ENCODE measurements around the gene TMED4. TPM values are rescaled to one million over a fixed set of nuclear protein-coding genes. Genes with fewer than 3 reads are reported as not detected.

Gene TMED4
- polyA plus RNA-seq, 1 donor (not counting 4 experiments of a cell fraction or from before 2014, with no cell fraction given) = 45.8 TPM

DNA sequence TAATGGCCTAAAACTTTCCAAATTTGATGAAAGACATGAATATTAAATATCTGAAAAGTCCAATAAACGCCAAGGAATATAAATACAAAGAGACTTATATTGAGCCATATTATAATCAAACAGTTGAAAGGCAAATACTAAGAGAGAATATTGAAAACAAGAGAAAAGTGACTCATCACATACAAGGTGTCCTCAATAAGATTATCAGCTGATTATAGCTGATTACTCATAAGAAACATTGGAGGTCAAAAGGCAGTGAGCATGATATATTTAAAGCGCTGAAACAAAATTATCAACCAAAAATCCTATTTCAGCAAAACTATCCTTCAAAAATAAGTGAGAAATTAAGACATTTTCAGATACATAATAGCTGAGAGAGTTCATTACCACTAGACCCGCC, 33.1 kb downstream of the TMED4 start:
- no peak overlapping the region for H3K4me2 ChIP-seq (ENCODE audit: control insufficient read depth, extremely low read depth, insufficient read depth, low read depth, low read length)

DNA sequence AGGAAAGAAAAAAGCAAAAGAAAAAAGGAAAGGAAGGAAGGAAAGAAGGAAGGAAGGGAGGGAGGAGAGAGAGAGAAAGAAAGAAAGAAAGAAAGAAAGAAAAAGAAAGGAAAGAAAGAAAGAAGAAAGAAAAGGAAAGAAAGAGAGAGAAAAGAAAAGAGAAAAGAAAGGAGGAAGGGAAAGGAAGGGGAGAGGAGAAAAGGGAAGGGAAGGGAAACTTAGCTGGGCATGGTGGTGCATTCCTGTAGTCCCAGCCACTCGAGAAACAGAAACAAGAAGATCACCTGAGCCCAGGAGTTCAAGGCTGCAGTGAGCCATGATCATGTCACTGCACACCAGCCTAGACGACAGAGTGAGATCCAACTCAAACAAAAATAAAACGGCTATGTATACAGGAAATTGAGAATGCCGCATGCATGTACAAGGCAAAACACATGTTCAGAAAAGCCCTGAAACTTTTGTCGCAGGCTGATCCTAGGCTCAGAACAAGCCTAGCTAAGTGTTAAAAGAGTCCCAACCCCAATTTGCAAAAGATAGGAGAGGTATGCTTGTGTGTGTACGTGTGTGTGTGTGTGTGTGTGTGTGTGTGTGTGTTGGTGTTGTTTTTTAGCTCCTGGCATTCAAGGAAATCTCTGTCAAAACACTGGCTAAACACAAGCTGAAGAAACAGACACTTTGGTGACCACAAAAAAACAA, 34.3 kb downstream of the TMED4 start:
- no peak overlapping the region for H2AFZ ChIP-seq (ENCODE audit: control insufficient read depth, low read length)
- peaks cover 21% of the 10 kb centered on the region for H3K4me1 ChIP-seq (ENCODE audit: control insufficient read depth, extremely low read depth, insufficient read depth, low read length)
- no peak overlapping the region for H3K27ac ChIP-seq (ENCODE audit: control insufficient read depth, insufficient read depth, low read length)
- H4K20me1 ChIP-seq (ENCODE audit: control insufficient read depth, extremely low read depth, insufficient read depth, low read length) = no peaks in the 10 kb centered on the region
- H3K9ac ChIP-seq (ENCODE audit: control insufficient read depth, extremely low read depth, insufficient read depth, low read length) = no peak overlapping the region
- dilution Hi-C loops (cut with MboI; ENCODE audit: extremely low pct_ligation_motif_present, low sequenced_read_pairs) = no loop called here
- H3K9me1 ChIP-seq (ENCODE audit: control insufficient read depth, extremely low read depth, insufficient read depth, low read length) = no peaks in the 10 kb centered on the region
- no peaks in the 10 kb centered on the region for H3K79me2 ChIP-seq (ENCODE audit: control insufficient read depth, insufficient read depth, low read length)
- H3K27me3 ChIP-seq (ENCODE audit: control insufficient read depth, extremely low read depth, insufficient read depth, low read length) = no peaks in the 10 kb centered on the region
- no peak for FAIRE-seq
- no peak for TF ChIP-seq EZH2 (IDR thresholded peaks at IDR 0.05; ENCODE audit: low read length)
- TF ChIP-seq, protein P1, sequence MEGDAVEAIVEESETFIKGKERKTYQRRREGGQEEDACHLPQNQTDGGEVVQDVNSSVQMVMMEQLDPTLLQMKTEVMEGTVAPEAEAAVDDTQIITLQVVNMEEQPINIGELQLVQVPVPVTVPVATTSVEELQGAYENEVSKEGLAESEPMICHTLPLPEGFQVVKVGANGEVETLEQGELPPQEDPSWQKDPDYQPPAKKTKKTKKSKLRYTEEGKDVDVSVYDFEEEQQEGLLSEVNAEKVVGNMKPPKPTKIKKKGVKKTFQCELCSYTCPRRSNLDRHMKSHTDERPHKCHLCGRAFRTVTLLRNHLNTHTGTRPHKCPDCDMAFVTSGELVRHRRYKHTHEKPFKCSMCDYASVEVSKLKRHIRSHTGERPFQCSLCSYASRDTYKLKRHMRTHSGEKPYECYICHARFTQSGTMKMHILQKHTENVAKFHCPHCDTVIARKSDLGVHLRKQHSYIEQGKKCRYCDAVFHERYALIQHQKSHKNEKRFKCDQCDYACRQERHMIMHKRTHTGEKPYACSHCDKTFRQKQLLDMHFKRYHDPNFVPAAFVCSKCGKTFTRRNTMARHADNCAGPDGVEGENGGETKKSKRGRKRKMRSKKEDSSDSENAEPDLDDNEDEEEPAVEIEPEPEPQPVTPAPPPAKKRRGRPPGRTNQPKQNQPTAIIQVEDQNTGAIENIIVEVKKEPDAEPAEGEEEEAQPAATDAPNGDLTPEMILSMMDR (optimal IDR thresholded peaks at IDR 0.05 in 1 of 3, IDR thresholded peaks at IDR 0.05 in 1 of 3, conservative IDR thresholded peaks at IDR 0.05 in 1 of 3; ENCODE audit: extremely low read depth in 1 of 3, insufficient read depth in 2 of 3, low read length in 3 of 3) = no peak
- no peak for DNase-seq (ENCODE audit: low read depth, low spot score)
- no peaks in the 10 kb centered on the region for H3K36me3 ChIP-seq (ENCODE audit: control insufficient read depth in 2 of 2, extremely low read depth in 1 of 2, insufficient read depth in 2 of 2, low read length in 2 of 2)
- no peak overlapping the region for H3K4me2 ChIP-seq (ENCODE audit: control insufficient read depth, extremely low read depth, insufficient read depth, low read depth, low read length)
- no peaks in the 10 kb centered on the region for H3K9me3 ChIP-seq (ENCODE audit: control insufficient read depth, low read depth, low read length)
- H3K4me3 ChIP-seq (ENCODE audit: control insufficient read depth in 2 of 3, extremely low read depth in 1 of 3, insufficient read depth in 2 of 3, low read depth in 1 of 3, low read length in 3 of 3) = no peak overlapping the region

More for the DNA sequence above, 33.1 kb downstream of the TMED4 start:
- Histone ChIP-seq H3K9ac (ENCODE audit: control insufficient read depth, extremely low read depth, insufficient read depth, low read length) (no peak overlapping the region), H2AFZ (ENCODE audit: control insufficient read depth, low read length) (no peak overlapping the region), H3K9me3 (ENCODE audit: control insufficient read depth, low read depth, low read length) (no peaks in the 10 kb centered on the region), H4K20me1 (ENCODE audit: control insufficient read depth, extremely low read depth, insufficient read depth, low read length) (no peaks in the 10 kb centered on the region), H3K4me3 (ENCODE audit: control insufficient read depth in 2 of 3, extremely low read depth in 1 of 3, insufficient read depth in 2 of 3, low read depth in 1 of 3, low read length in 3 of 3) (no peak overlapping the region), H3K9me1 (ENCODE audit: control insufficient read depth, extremely low read depth, insufficient read depth, low read length) (no peaks in the 10 kb centered on the region), H3K27ac (ENCODE audit: control insufficient read depth, insufficient read depth, low read length) (no peak overlapping the region), H3K79me2 (ENCODE audit: control insufficient read depth, insufficient read depth, low read length) (no peaks in the 10 kb centered on the region), H3K36me3 (ENCODE audit: control insufficient read depth in 2 of 2, extremely low read depth in 1 of 2, insufficient read depth in 2 of 2, low read length in 2 of 2) (no peaks in the 10 kb centered on the region), H3K27me3 (ENCODE audit: control insufficient read depth, extremely low read depth, insufficient read depth, low read length) (no peaks in the 10 kb centered on the region), H3K4me1 (ENCODE audit: control insufficient read depth, extremely low read depth, insufficient read depth, low read length) (peaks cover 11% of the 10 kb centered on the region)
- TF ChIP-seq EZH2 (IDR thresholded peaks at IDR 0.05; ENCODE audit: low read length) = no peak
- TF ChIP-seq, protein P1 (optimal IDR thresholded peaks at IDR 0.05 in 1 of 3, IDR thresholded peaks at IDR 0.05 in 1 of 3, conservative IDR thresholded peaks at IDR 0.05 in 1 of 3; ENCODE audit: extremely low read depth in 1 of 3, insufficient read depth in 2 of 3, low read length in 3 of 3) = no peak
- no peak for DNase-seq (ENCODE audit: low read depth, low spot score)
- dilution Hi-C loops (cut with MboI; ENCODE audit: extremely low pct_ligation_motif_present, low sequenced_read_pairs) = no loop called here
- FAIRE-seq = no peak

Data from keratinocyte (primary cell).